Measurements from ENCODE around the gene MAMDC4. TPM values are rescaled to one million over a fixed set of nuclear protein-coding genes. Genes with fewer than 3 reads are reported as not detected.
A peak's percentile ranks its signal among the peaks of the same experiment; 100 is the strongest.

MAMDC4 gene
- total and polyA plus RNA-seq, 2 of the 13 experiments (the other 11 are each of a cell fraction or from before 2014, with no cell fraction given) = 6.0 to 6.8 TPM

DNA sequence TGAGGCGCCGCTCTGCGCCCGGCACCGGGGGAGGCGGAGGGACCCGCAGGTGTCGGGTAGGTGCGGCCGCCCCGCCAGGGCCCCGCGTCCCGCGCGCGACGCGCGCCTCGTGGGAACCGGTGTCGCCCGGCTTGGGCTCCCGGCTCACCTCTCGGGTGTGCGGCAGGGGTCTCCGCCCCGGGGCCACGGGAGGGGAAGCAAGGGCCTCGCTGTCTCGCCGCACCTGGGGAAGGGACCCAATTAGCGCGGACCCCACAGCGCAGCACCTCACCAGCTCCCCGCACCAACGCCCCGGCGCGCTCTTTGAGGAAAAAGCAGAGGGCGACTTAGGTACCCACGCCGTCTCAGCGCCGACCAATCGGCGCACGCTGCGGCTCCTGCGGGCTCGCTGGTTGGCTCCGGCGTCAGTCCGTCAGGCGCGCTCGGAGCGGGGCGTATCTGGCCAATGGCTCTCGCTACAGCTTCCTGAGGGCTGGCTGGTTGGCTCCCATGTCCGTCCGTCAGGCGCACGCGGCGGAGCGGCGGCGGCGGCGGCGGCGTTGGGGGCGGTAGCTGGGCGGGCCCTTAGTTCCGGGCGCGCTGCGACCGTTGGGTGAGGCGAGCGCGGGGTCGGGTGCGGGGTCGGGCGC, 33.9 kb downstream of the MAMDC4 start, which contains the start of gene TRAF2 (continued):
- TF ChIP-seq, protein P1, sequence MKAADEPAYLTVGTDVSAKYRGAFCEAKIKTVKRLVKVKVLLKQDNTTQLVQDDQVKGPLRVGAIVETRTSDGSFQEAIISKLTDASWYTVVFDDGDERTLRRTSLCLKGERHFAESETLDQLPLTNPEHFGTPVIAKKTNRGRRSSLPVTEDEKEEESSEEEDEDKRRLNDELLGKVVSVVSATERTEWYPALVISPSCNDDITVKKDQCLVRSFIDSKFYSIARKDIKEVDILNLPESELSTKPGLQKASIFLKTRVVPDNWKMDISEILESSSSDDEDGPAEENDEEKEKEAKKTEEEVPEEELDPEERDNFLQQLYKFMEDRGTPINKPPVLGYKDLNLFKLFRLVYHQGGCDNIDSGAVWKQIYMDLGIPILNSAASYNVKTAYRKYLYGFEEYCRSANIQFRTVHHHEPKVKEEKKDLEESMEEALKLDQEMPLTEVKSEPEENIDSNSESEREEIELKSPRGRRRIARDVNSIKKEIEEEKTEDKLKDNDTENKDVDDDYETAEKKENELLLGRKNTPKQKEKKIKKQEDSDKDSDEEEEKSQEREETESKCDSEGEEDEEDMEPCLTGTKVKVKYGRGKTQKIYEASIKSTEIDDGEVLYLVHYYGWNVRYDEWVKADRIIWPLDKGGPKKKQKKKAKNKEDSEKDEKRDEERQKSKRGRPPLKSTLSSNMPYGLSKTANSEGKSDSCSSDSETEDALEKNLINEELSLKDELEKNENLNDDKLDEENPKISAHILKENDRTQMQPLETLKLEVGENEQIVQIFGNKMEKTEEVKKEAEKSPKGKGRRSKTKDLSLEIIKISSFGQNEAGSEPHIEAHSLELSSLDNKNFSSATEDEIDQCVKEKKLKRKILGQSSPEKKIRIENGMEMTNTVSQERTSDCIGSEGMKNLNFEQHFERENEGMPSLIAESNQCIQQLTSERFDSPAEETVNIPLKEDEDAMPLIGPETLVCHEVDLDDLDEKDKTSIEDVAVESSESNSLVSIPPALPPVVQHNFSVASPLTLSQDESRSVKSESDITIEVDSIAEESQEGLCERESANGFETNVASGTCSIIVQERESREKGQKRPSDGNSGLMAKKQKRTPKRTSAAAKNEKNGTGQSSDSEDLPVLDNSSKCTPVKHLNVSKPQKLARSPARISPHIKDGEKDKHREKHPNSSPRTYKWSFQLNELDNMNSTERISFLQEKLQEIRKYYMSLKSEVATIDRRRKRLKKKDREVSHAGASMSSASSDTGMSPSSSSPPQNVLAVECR (CRISPR knock-in tag; IDR thresholded peaks at IDR 0.05; ENCODE audit: borderline replicate concordance) = peak; percentile 67; the same call in 1 of the 2 replicates
- TF ChIP-seq NCOA5 (CRISPR knock-in tag; IDR thresholded peaks at IDR 0.05) (no peak), RFXAP (CRISPR knock-in tag; IDR thresholded peaks at IDR 0.05; ENCODE audit: borderline replicate concordance) (peak; percentile 20; the same call in 1 of the 2 replicates), NFYB (CRISPR knock-in tag; IDR thresholded peaks at IDR 0.05) (peak; percentile 99), ZNF274 (CRISPR knock-in tag; IDR thresholded peaks at IDR 0.05) (peak; percentile 59; the same call in 1 of the 2 replicates), SMAD9 (CRISPR knock-in tag; IDR thresholded peaks at IDR 0.05) (no peak), POLR2A (IDR thresholded peaks at IDR 0.05; ENCODE audit: insufficient read depth in 1 of 2, low read depth in 2 of 2, low read length in 2 of 2) (peak in 1 of 2 experiments; percentile 91; a peak in 2 of 4 replicates), XRCC5 (optimal IDR thresholded peaks at IDR 0.05; ENCODE audit: low read length) (peak; percentile 54), NCOA1 (CRISPR knock-in tag; IDR thresholded peaks at IDR 0.05) (no peak), ZNF263 (CRISPR knock-in tag; IDR thresholded peaks at IDR 0.05) (0 out of 2 replicates have a peak, but pooled peaks have one; percentile 38), KLF13 (CRISPR knock-in tag; IDR thresholded peaks at IDR 0.05) (no peak), DR1 (CRISPR knock-in tag; IDR thresholded peaks at IDR 0.05) (peak; percentile 82), RELA (CRISPR knock-in tag; IDR thresholded peaks at IDR 0.05) (no peak; the same call in none of the 2 replicates), FOXP1 (IDR thresholded peaks at IDR 0.05) (no peak), FOXP1 (CRISPR knock-in tag; IDR thresholded peaks at IDR 0.05) (no peak)
- TF ChIP-seq, protein P2, sequence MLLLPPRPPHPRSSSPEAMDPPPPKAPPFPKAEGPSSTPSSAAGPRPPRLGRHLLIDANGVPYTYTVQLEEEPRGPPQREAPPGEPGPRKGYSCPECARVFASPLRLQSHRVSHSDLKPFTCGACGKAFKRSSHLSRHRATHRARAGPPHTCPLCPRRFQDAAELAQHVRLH (CRISPR knock-in tag; IDR thresholded peaks at IDR 0.05; ENCODE audit: borderline replicate concordance, low read depth) = no peak
- TF ChIP-seq, protein P3, sequence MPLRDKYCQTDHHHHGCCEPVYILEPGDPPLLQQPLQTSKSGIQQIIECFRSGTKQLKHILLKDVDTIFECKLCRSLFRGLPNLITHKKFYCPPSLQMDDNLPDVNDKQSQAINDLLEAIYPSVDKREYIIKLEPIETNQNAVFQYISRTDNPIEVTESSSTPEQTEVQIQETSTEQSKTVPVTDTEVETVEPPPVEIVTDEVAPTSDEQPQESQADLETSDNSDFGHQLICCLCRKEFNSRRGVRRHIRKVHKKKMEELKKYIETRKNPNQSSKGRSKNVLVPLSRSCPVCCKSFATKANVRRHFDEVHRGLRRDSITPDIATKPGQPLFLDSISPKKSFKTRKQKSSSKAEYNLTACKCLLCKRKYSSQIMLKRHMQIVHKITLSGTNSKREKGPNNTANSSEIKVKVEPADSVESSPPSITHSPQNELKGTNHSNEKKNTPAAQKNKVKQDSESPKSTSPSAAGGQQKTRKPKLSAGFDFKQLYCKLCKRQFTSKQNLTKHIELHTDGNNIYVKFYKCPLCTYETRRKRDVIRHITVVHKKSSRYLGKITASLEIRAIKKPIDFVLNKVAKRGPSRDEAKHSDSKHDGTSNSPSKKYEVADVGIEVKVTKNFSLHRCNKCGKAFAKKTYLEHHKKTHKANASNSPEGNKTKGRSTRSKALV (CRISPR knock-in tag; IDR thresholded peaks at IDR 0.05) = peak; percentile 87; the same call in 1 of the 2 replicates
- TF ChIP-seq, protein P4, sequence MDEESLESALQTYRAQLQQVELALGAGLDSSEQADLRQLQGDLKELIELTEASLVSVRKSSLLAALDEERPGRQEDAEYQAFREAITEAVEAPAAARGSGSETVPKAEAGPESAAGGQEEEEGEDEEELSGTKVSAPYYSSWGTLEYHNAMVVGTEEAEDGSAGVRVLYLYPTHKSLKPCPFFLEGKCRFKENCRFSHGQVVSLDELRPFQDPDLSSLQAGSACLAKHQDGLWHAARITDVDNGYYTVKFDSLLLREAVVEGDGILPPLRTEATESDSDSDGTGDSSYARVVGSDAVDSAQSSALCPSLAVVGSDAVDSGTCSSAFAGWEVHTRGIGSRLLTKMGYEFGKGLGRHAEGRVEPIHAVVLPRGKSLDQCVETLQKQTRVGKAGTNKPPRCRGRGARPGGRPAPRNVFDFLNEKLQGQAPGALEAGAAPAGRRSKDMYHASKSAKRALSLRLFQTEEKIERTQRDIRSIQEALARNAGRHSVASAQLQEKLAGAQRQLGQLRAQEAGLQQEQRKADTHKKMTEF (CRISPR knock-in tag; IDR thresholded peaks at IDR 0.05) = peak; percentile 21; the same call in 1 of the 2 replicates
- TF ChIP-seq, protein P5, sequence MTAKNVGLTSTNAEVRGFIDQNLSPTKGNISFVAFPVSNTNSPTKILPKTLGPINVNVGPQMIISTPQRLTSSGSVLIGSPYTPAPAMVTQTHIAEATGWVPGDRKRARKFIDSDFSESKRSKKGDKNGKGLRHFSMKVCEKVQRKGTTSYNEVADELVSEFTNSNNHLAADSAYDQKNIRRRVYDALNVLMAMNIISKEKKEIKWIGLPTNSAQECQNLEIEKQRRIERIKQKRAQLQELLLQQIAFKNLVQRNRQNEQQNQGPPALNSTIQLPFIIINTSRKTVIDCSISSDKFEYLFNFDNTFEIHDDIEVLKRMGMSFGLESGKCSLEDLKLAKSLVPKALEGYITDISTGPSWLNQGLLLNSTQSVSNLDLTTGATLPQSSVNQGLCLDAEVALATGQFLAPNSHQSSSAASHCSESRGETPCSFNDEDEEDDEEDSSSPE (CRISPR knock-in tag; IDR thresholded peaks at IDR 0.05) = peak; percentile 69
- TF ChIP-seq, protein P6, sequence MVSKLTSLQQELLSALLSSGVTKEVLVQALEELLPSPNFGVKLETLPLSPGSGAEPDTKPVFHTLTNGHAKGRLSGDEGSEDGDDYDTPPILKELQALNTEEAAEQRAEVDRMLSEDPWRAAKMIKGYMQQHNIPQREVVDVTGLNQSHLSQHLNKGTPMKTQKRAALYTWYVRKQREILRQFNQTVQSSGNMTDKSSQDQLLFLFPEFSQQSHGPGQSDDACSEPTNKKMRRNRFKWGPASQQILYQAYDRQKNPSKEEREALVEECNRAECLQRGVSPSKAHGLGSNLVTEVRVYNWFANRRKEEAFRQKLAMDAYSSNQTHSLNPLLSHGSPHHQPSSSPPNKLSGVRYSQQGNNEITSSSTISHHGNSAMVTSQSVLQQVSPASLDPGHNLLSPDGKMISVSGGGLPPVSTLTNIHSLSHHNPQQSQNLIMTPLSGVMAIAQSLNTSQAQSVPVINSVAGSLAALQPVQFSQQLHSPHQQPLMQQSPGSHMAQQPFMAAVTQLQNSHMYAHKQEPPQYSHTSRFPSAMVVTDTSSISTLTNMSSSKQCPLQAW (CRISPR knock-in tag; IDR thresholded peaks at IDR 0.05) = peak; percentile 72; the same call in 1 of the 2 replicates
